Measurements from ENCODE around the gene PAK1IP1.
"Not testable (repeated sequence)": the region's sequence is repeated elsewhere in the genome, so short reads cannot be mapped to it uniquely, and the experiment has no call there.

PAK1IP1 gene

GRCh38 chr6:10662207-10662606, 32.6 kb upstream of the PAK1IP1 start:
- Histone ChIP-seq H3K27me3 (ENCODE audit: insufficient read depth, poor library complexity, severe bottlenecking) (peaks cover 2% of the 10 kb centered on the region), H3K9me3 (ENCODE audit: severe bottlenecking) (no peaks in the 10 kb centered on the region), H3K27ac (ENCODE audit: poor library complexity, severe bottlenecking) (no peak overlapping the region), H3K36me3 (ENCODE audit: low read depth) (no peaks in the 10 kb centered on the region), H3K4me3 (ENCODE audit: severe bottlenecking) (no peak overlapping the region), H3K4me1 (ENCODE audit: insufficient read depth, poor library complexity, severe bottlenecking) (no peaks in the 10 kb centered on the region)
- ATAC-seq (ENCODE audit: low read depth): no peak
- no peak for DNase-seq (ENCODE audit: low spot score)
- no peak for TF ChIP-seq CTCF (IDR thresholded peaks at IDR 0.05; ENCODE audit: poor library complexity, severe bottlenecking)

GRCh38 chr6:10662742-10663141, 32.0 kb upstream of the PAK1IP1 start:
- H3K9me3 ChIP-seq (ENCODE audit: severe bottlenecking): no peaks in the 10 kb centered on the region
- no peaks in the 10 kb centered on the region for H3K36me3 ChIP-seq (ENCODE audit: low read depth)
- H3K27me3 ChIP-seq (ENCODE audit: insufficient read depth, poor library complexity, severe bottlenecking): peaks cover 5% of the 10 kb centered on the region

GRCh38 chr6:10665595-10665994, 29.2 kb upstream of the PAK1IP1 start:
- not testable (repeated sequence) for H3K4me1 ChIP-seq (ENCODE audit: insufficient read depth, poor library complexity, severe bottlenecking); H3K27ac ChIP-seq (ENCODE audit: poor library complexity, severe bottlenecking); H3K4me3 ChIP-seq (ENCODE audit: severe bottlenecking); H3K27me3 ChIP-seq (ENCODE audit: insufficient read depth, poor library complexity, severe bottlenecking); ATAC-seq (ENCODE audit: low read depth); H3K9me3 ChIP-seq (ENCODE audit: severe bottlenecking); DNase-seq (ENCODE audit: low spot score); H3K36me3 ChIP-seq (ENCODE audit: low read depth)

More at GRCh38 chr6:10662742-10663141, 32.0 kb upstream of the PAK1IP1 start:
- no peak for ATAC-seq (ENCODE audit: low read depth)
- Histone ChIP-seq H3K4me3 (ENCODE audit: severe bottlenecking) (no peak overlapping the region), H3K4me1 (ENCODE audit: insufficient read depth, poor library complexity, severe bottlenecking) (no peaks in the 10 kb centered on the region), H3K27ac (ENCODE audit: poor library complexity, severe bottlenecking) (no peak overlapping the region)
- no peak for DNase-seq (ENCODE audit: low spot score)
- TF ChIP-seq CTCF (IDR thresholded peaks at IDR 0.05; ENCODE audit: poor library complexity, severe bottlenecking): no peak

- no peak for DNase-seq (ENCODE audit: low spot score)
- no peak for TF ChIP-seq CTCF (IDR thresholded peaks at IDR 0.05; ENCODE audit: poor library complexity, severe bottlenecking)
These were observed 26.4 kb upstream of the PAK1IP1 start for GRCh38 chr6:10668126-10668917.

GRCh38 chr6:10676403-10676802, 18.4 kb upstream of the PAK1IP1 start:
- Histone ChIP-seq H3K27me3 (ENCODE audit: insufficient read depth, poor library complexity, severe bottlenecking) (no peaks in the 10 kb centered on the region), H3K27ac (ENCODE audit: poor library complexity, severe bottlenecking) (no peak overlapping the region), H3K36me3 (ENCODE audit: low read depth) (no peaks in the 10 kb centered on the region), H3K9me3 (ENCODE audit: severe bottlenecking) (no peaks in the 10 kb centered on the region), H3K4me1 (ENCODE audit: insufficient read depth, poor library complexity, severe bottlenecking) (no peaks in the 10 kb centered on the region), H3K4me3 (ENCODE audit: severe bottlenecking) (no peak overlapping the region)
- no peak for DNase-seq (ENCODE audit: low spot score)
- no peak for ATAC-seq (ENCODE audit: low read depth)
- no peak for TF ChIP-seq CTCF (IDR thresholded peaks at IDR 0.05; ENCODE audit: poor library complexity, severe bottlenecking)

More at GRCh38 chr6:10668126-10668917, 26.4 kb upstream of the PAK1IP1 start:
- Histone ChIP-seq H3K36me3 (ENCODE audit: low read depth) (no peaks in the 10 kb centered on the region), H3K4me1 (ENCODE audit: insufficient read depth, poor library complexity, severe bottlenecking) (no peaks in the 10 kb centered on the region), H3K4me3 (ENCODE audit: severe bottlenecking) (no peak overlapping the region), H3K27me3 (ENCODE audit: insufficient read depth, poor library complexity, severe bottlenecking) (peaks cover 5% of the 10 kb centered on the region), H3K27ac (ENCODE audit: poor library complexity, severe bottlenecking) (no peak overlapping the region), H3K9me3 (ENCODE audit: severe bottlenecking) (no peaks in the 10 kb centered on the region)
- ATAC-seq (ENCODE audit: low read depth): no peak
